Activated CD4-positive, alpha-beta T cell treated with anti-CD3 and anti-CD28 coated beads, Interleukin-10, Interleukin-2, amounts not matched to agents 100 ng/mL and 50 ng/mL, durations not matched to agents 16 hours and 8 hours (primary cell): Measurements from ENCODE around the gene PHC2.
"Not testable (repeated sequence)": the region's sequence is repeated elsewhere in the genome, so short reads cannot be mapped to it uniquely, and the experiment has no call there.

Experiments used
- DNase-seq: peaks from one replicate; pipeline ENCODE4 v3.0.0-alpha.2; 2020

The PHC2 gene

DNA sequence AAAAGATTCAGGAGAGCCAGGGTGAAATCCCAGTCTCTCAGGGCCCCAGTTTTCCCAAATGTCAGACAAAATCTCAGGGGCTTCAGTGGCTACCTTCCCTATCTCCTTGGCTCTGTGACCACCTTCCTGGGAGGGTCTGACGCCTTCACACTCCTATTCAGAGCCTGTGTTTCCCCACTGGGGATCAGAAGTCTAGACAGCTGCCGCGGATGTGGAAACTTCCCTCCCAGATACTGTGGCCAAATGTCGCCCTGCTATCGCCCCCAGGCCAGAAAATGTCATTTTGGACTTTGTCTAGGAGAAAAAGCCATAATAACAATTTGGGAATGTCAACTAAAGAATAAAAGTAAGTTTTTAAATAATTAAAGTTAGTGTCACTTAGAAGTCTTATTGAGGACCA, 125.9 kb downstream of the PHC2 start:
- no peak for DNase-seq

GRCh38 chr1:33302325-33302724, 128.6 kb downstream of the PHC2 start:
- peak; percentile 33 for DNase-seq

- no peak for DNase-seq
Measured at GRCh38 chr1:33301273-33301984, 129.5 kb downstream of the PHC2 start.

DNA sequence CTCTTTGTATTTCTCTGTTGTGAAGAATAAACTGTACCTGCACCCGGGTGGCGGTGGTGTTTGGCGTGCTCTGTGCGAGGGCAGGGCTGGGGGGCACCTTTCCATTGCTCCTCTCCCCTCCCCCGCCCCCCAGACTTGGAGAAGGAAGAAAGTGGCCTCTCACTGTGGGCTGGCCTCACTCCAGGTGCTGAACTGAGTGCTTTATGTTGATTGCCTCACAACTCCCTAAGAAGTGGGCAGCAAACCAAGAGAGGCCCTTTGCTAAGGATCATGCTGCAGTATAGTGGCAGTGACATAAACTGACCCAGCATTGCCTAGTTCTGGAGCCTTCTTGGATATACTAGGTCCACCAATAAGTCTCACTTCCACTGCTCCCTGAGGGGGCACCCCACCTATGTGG, 130.2 kb downstream of the PHC2 start:
- no peak for DNase-seq

DNA sequence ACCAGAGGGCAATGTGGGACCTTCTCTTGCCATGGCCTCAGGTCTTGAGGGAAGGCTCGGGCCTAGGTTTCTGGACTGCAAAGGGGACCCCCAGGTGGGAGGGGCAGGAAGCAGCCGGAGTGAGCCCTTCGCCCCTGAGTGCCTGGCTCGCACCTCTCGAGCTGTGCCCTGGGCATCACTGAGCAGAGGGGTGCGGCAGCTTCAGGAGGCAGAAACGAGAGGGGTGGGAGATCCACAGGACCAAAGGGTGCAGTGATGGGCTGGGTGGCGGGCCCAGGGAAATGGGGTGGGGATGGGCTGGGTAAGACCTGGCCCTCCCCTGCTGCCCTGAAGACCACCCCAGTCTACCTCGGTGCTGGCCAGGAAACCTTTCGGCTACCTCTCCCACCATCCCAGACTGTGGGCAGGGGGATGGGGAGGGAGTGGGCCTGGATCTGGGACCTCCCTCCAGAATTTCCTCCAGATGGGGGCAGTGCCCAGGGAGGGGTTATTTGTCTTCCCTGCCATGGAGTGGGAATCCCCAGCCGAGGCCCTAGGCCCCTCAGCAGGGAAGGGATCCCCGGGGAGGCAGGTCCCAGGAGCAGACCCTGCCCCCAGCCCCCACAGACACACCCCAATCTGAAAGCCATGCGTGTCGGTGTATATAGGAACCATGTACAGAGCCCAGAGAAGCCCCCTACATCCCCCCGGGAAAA, 131.3 kb downstream of the PHC2 start:
- no peak for DNase-seq

- peak; percentile 74 for DNase-seq
Measured at GRCh38 chr1:33298623-33299277, 132.1 kb downstream of the PHC2 start.

DNA sequence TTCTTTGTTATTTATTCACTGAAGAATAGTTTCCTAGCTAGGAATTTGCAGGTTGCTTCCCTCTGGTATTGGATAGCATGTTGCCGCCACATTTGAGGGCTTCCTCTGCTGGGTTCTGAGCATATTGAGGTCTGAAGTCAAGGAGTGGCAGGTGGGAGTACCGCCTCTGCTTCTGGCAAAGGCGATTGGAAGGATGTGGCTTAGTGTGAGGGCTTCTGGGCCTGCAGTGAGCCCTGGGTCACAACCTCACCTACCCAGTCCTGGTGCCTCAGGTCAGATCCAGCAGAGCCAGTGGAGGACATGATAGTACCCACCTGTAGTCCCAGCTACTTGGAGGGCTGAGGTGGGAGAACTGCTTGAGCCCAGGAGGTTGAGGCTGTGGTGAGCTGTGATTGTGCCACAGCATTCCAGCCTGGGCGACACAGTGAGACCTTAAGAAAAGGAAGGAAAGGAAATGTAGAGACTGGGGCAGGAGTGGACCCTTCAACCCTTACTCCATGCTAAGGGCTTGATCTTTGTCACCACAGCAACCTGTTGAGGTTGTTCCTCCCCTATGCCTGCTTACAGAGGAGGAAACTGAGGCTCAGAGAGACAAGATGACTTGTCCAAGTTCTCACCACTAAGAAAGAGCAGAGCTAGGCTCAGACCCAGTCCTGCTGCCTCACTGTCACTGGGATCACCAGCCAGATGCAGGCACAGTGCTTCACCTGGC, 132.8 kb downstream of the PHC2 start:
- no peak for DNase-seq

DNA sequence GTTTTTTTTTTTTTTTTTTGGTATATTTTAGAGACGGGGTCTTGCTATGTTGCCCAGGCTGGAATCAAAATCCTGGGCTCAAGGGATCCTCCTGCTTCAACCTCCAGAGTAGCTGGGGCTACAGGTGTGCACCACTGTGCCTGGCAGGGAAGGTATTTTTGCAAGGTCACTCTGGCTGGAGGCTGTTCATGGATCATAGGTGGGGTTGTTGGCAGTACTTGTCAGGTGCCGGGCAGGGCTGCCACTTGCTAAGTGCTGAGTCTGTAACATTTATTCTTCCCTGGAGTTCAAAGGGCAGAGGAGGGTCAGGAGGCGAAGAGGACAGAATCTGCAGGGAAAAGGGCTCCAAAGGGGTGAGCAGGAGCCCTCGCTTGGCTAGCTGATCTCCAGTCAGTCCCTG, 134.1 kb downstream of the PHC2 start:
- no peak for DNase-seq

GRCh38 chr1:33296082-33296458, 134.8 kb downstream of the PHC2 start:
- DNase-seq, result no peak

DNA sequence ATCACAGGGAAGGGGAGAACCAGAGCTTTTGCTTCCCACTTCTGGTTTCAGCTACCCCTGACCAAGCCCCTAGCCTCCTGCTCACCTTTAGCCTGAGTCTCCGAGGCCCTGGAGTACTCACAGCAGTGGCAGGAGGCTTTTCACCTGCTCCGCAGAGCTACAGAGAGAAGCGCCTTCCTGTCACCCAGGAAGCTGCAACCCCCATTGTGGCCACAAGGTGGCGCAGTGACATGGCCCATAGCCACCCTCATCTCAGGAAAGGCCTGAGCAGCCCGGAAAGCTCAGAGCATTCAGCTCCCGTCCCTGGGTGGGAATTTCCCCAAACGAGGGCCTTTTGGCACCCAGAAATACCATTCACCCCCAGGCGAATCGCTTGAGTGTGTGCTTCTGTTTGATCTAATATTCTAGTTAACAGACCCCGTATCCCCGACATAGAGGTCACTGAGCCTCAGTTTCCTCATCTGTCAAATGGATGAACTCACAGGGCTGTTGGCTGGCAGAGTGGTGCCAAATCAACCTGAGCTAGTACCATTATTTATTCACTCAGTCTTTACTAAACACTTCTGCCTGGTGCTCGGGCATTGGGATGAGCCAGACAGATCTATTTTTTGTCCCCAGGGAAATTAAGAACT, 135.3 kb downstream of the PHC2 start:
- peak; percentile 89 for DNase-seq

- DNase-seq, result no peak
Measured at GRCh38 chr1:33295023-33295422, 135.9 kb downstream of the PHC2 start.

DNA sequence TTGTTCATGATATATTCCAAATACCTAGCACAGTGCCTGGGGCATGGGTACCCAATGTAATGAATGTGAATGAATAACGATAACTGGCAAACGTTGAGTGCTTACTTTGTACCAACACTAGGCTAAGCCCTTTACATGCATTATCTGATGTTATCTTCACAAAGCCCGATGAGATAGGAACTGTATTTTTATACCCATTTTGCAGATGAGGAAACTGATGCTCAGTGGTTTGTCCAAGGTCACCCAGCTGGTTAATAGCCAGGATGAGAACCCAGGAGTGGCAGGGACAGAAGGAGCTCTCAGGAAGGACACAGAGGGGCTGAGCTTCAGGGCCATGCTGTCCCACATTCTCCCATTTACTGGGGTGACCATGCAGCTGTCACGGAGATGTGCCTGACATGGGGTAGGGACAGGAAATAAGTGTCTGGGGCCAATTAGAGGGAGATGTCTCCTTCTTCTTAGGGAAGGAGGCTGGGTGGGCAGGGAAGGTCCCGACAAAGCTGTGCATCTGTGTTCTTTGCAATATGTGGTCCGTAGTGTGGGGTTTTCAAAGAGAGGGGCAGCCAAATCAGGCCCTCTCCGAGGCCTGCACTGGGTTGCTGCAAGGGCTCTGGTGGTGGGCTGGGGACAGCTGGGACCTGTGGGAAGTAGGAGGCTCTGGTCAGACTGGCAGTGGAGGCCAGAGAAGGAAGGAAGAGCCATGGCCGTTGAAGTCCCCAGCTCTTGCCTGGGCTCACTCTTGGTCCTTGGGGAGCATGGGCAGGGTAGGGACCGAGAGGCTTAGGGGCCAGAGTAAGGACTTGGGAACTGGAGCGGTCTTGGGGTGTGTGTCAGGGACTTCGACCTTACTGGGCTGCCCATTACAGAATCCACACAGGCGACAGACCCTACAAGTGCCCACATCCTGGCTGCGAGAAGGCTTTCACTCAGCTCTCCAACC, 136.6 kb downstream of the PHC2 start:
- DNase-seq, result no peak

- no peak for DNase-seq
Measured at GRCh38 chr1:33292726-33293340, 138.1 kb downstream of the PHC2 start.

DNA sequence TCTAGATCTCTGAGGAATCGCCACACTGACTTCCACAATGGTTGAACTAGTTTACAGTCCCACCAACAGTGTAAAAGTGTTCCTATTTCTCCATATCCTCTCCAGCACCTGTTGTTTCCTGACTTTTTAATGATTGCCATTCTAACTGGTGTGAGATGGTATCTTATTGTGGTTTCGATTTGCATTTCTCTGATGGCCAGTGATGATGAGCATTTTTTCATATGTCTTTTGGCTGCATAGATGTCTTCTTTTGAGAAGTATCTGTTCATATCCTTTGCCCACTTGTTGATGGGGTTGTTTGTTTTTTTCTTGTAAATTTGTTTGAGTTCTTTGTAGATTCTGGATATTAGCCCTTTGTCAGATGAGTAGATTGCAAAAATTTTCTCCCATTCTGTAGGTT, 140.3 kb downstream of the PHC2 start:
- DNase-seq, result not testable (repeated sequence)

DNA sequence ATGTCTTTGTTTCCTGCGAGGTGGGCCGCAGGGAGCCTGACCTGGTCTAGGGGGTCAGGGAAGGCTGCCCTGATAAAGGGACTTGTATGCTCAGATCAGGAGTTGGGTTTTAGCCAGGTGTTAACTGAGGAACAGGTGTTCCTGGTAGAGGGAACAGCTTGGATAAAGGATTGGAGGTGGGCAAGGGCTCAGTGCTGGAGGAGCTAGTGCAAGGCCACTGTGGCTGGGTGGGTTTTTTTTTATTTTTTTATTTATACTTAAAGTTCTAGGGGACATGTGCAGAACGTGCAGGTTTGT, 141.1 kb downstream of the PHC2 start:
- DNase-seq, result no peak

DNA sequence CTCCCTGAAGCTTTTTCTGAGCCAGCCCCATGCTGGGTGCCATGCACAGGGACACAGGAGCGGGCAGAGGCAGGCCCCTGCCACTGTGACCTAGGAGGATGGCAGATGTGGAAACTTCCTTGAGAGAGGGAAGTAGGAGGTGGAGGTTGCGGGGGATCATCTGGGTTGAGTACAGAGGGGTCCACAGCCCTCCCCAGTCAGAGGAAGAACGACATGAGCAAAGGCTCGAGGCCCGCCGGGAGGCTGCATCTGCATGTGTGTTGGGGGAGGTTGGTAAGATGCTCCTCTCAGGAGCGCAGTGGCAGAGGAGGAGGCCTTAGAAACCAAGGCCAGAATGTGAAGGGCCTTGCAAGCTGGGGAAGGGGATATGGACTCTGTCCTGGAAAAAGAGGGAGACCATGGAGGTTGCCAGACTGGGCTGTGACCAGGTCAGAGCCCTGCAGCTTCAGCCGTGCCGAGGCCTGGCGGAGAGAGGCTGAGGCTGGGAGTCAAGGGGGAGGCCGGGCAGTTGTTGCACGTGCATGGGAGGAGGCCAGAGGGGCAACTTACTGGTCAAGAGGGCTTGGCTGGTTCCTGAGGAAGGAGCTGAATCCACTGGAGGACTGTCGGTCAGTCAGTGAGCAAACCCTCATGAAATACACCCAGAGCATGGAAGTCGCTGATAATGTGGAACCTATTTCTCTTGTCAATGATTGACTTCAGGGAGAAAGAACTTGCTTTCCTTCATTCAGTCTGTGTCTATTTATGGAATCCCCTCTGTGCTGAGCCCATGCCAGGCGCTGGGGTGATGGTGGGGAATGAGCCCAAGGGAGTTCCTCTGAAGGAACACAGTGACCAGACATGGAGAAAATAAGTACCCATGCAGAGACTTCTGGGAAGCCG, 141.7 kb downstream of the PHC2 start:
- DNase-seq, result no peak

- no peak for DNase-seq
Measured at GRCh38 chr1:33287317-33287716, 143.6 kb downstream of the PHC2 start.

GRCh38 chr1:33286451-33287185, 144.3 kb downstream of the PHC2 start:
- DNase-seq, result no peak

DNA sequence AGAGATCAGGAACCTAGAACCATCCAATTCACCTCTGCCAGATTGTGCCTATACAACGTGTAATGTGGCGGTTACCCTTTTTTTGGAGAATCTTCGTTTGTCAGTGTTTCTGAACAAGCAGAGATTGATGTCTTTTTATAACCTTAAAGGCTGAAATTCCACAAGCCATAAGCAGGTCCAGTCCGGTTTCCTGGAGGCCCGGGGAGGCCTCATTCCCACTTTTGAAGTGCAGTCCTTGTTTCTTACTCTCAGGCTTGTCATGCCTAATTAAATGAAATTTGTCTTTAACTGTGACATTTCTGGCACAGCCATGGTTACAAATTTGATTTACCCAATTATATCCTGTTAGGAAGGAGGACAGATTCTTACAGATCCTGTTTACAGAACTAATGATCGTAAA, 146.8 kb downstream of the PHC2 start:
- DNase-seq, result no peak

GRCh38 chr1:33282791-33283190, 148.1 kb downstream of the PHC2 start:
- no peak for DNase-seq
